GM19463 (cell line): ENCODE measurements around the gene TSEN2.
"Not testable (repeated sequence)": the region's sequence is repeated elsewhere in the genome, so short reads cannot be mapped to it uniquely, and the experiment has no call there.

ENCODE experiments used
- ATAC-seq: cut with Tn5 transposase; IDR thresholded peaks from one replicate; pipeline ENCODE4 v1.9.1; 2021; ENCODE audit warnings: mild to moderate bottlenecking, moderate library complexity; ENCODE audit not compliant: unreplicated experiment

Gene TSEN2

DNA sequence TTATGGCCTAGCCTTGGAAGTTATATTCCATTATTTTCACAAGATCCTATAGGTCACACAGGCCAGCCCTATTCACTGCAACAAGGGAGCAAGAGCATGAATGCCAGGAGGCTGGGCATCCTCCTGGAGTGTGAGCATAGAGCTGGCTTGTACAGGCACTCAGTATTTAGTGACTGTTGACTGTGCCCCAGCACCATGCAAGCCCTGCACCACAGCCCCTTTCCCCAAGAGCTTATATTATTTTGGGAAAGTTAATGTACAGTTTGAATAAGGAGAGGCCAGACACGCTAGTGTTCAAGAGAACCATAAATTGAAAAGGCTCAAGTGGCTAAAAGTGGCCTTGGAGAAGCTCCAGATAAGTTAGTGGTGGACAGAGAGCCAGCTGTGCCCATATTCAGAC lies 32.3 kb upstream of the TSEN2 start:
- ATAC-seq = no peak

DNA sequence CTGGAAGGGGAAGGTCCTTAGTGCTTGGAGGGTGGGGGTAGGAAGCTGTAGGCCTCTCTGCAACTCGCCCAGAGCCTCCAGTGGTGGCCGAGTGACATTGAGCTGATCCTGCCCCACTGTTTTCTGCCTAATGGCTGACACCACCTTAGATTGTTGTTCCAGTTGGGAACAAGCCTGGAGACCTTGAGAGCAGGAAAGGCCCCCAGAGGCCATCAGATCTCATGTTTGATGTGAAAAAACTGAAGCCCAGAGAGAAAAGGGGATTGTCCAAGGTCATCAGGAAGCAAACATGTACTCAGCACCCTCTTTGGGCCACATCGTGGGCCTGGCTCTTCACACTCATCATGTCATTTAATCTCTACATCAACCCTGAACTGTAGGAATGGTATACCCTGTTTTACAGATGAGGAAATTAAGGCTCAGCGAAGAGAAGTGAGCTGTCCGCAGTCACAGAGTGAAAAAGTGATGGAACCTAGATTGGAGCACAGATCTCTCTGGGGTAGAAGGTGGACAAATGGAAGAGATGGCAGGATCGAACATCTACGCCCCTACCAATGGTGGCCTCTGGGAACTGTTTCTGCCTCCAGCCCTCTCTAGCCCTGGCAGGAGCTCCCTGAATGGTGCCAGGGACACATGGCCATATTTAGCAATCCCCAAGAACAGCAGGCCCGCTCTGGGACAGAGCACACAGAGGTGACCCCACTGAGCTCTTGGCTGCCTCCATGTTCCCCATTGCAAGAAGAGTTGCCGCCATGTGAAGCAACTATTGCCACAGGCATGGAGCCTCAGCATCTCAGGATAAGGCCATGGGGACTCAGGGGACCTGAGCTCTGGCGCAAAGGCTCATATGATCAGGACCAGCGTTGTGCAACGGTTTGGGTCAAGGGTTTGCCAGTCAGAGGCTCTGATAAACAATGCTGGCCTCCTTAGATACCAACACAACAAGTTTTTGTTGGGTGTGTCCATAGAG lies 31.6 kb upstream of the TSEN2 start:
- ATAC-seq = no peak

DNA sequence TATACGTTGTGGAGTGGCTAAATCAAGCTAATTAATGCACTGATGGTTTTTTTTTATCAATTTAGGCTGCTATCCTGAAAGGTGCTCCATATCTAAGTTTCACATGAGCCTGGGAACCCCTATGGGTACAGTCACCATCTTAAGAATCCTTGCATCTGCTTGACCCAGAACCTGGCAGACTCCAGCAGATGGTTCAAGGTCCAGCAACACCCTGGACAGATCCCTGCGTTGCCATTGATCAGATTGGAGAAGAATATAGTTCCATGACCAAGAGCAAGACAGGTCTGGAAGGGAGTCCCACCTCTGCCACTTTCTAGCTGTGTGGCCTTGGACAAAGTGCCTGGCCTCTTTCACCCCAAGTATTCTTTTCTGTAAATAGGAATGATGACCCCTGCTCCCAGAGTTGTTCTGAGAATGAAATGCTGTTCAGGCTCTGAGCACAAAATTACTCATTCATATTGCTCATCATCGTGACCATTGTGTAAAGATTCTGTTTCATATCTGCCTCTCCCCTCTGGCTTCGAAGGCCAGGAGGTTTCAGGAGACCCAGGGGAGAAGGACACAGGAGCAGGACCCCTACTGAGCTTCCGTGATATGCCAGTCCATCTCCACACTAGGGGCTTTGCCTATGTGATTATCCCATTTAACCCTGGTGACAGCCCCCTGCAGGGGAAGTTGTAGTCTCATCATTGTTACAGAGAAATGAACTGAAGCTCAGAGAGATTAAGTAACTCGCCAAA lies 30.0 kb upstream of the TSEN2 start:
- no peak for ATAC-seq

DNA sequence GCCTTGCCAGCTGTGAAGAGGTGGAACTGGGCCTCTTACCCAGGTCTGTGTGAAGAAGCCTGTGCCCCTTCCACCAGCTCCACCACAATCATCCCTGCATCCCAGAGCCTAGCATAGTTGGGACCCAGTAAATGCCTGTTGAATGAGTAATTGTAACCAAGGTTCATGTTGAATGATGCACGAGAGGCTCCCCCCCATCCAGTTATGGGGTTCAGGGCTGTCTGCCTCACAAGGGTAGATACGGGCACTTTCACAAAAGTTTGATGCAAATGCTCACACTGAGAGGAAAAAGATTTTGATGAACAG lies 29.5 kb upstream of the TSEN2 start:
- no peak for ATAC-seq

DNA sequence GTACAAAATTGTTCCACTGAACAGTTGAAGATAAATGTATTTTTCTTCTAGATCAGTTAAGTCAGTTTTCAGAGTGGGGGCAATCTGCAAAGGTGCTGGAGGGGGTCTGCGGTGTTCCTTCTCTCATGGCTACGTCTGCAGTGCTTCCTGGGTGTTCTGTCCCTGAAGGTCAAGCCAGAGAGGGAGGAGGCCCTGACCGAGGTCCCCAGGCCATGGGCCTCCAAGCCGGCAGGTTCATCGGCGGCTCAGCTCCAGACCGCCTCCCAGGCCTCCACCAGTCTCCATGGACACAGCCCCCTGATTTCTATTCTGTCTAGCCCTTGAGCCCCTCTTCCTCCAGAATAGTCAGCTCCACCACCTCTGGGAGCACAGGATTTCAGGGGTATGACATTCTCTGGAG lies 28.5 kb upstream of the TSEN2 start:
- ATAC-seq = no peak

DNA sequence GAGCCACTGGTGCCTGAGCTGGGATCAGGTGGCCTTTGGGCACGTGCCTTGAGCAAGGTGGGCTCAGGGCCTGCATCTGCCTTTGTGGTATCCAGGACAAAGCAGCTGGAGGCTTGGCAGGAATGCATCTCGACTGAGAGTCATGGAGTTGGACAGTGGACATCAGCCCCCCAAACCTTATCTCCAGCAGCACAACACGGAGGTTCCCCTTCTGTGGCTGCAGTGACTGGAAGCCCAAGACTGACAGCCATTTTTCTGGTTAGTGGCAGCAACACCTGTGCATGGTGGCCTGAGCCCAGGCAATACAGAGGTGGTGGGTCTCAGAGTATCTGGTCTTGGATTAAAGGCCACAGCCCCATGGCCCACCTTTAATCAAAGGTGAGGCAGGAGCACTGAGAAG lies 27.8 kb upstream of the TSEN2 start:
- ATAC-seq = no peak

DNA sequence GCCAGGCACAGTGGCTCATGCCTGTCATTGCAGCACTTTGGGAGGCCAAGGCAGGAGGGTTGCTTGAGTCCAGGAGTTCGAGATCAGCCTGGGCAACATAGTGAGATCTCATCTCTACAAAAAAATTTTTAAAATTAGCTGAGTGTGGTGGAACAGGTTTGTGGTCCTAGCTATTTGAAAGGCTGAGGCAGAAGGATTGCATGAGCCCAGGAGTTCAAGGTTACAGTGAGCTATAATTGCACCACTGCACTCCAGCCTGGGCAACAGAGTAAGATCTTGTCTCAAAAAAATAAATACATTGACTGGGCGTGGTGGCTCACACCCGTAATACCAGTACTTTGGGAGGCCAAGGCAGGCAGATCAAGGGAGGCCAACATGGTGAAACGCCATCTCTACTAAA lies 26.9 kb upstream of the TSEN2 start:
- ATAC-seq = not testable (repeated sequence)

DNA sequence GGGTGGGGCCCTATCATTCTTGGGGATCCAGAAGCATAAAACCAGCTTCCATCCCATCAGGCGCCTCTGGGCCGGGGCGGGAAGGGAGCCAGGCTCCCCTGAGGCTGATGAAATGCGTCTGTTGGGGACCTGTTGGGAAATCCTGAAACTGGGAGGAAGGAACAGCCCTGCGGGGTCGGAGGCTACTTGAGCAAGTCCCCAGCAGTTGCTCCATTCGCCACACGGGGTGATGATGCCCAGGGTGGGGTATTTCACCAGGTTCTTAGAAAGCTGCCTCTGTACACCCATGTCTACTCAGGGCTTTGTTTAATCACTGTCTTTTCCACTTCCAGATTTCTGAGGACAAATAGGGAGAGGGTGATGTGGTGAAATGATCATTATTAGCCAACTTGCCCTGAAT lies 25.4 kb upstream of the TSEN2 start:
- ATAC-seq = no peak

DNA sequence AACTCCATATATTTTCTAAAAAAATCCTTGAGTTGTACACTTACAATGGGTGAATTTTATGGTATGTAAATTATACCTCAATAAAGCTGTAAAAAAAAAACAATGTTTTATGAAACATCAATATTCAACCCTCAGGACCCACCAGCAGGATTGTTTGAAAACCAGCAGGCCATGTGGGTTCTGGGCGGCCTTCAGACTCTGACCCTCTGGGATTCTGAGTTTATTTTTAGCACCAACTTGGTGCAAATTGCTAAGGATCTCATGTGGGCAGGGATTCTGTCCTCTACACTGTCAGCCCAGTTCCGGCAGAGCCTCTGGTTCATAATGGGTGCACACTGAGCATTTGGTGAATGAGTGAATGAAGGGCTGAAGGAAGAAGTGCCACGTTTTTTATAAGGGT lies 24.2 kb upstream of the TSEN2 start:
- no peak for ATAC-seq

DNA sequence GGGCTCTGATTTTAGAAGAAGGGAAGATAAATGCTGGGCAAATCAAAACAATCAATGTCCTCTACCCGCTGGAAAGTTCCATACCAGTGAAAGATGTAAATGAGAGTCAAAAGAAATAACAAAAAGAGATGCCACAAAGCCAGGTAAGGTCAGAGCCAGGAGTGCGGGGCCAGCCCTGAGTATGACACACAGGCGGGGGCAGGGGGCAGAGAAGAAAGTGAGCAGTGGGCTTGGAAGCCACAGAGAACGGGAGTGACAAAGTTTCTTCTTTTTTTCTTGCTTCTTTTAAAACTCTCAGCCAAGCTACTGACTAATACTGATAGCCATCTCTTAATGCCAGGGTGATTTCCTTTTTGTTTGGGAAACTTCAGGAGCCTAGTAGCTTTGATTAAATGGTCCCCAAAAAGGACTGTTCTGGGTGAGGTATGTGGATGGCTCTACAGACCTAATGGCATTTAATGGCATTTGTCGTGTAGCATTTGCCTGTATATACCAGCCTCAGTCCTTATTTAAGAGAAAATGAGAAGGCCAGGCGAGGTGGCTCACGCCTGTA lies 23.1 kb upstream of the TSEN2 start:
- no peak for ATAC-seq

DNA sequence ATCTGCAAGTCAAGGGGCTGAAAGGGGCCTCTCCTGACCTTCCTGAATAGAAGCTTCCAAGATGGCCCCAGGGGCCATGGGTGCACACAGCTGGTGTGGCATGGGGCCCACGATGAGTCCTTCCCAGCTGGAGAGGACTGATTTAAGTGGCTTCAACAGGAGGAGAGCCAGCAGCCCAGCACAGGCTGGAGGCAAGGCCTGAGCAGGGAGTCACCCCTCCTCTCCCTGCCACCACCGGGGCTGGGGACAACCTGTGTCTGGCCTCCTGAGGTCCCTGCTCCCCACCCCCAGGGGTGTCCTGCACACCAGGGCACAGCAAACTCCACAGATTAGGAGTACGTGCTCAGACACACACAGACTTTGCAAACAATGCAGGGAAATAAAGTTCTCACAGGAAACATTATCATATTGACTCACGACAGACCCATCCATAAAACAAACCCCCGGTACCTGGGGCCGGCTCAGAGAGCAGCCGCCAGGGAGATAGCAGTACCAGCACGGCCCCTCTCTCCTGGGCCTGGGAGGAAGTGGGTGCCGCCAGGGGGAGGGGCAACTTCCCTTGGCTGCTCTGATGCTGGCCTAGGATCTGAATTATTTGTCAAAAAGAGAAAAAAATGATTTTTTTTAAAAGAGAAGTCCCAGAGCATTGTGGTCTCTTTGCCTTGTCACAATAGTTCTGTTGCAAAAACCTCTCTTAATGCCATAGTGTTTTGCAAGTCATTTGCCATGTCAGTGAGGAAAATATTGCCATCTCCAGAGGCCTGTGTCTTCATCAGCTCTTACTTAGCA lies 21.9 kb upstream of the TSEN2 start:
- ATAC-seq = no peak

DNA sequence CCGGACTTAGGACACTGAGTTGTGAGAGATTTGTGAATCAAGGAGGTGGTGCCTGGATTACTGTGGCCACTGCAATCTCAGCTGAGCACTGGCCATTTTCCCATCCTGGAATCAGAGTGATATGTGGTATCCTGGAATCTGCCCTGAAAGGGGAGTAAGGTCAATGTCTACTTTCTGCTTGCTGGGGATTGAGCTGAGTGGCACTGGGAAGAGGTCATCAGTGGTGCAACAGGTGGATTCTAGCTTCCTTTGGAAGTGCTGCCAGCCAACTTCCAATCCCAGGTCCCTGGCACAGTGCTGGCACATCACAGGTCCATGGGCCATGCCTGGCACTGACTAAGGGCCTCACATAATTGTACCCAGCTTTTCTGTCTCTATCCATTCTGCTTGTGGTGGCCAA lies 20.6 kb upstream of the TSEN2 start:
- ATAC-seq = no peak

DNA sequence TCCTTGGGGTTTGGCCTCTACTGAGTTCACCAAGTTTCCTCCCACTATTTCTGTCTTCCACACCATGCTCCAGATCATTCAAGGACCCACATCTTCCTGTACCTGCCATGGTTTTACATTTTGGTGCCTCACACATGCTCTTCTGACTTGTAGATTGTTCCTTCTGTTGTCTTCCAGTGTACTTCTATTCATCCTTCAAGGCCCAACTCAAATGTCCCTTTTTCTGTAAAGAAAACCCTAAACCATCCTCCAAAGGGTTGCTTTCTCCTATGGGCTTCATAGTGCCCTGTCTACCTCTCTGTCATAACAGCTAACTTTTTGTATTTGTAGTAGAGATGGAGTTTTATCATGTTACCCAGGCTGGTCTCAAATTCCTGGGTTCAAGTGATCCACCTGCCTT lies 20.1 kb upstream of the TSEN2 start:
- ATAC-seq = no peak

DNA sequence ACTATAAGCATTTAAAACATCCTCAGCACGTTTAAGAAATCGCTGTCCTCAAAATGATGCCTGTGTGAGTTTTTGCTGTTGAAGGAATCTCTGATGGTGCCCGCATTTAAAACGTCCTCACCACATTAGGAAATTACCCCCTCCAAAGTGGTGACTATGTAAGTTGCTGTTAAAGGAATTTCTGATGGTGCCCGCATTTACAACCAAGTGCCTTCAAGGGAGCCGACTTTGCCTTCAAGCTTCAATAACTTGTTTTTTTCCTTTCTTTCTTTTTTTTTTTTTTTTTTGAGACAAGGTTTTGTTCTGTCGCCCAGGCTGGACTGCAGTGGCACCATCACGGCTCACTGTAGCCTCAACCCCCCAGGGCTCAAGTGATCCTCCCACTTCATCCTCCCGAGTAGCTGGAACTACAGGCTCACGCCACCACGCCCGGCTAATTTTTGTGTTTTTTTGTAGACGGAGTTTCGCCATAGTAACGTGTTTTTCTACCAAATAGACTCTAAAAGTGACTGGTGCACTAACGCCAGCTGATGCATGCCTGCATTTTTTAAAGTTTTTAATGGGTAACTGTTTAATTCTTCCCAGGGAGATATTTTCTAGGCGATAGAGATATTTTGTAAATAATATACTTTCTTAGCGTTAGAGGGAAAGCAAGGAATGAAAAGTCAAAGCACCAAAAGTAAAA lies 19.0 kb upstream of the TSEN2 start:
- ATAC-seq = no peak

DNA sequence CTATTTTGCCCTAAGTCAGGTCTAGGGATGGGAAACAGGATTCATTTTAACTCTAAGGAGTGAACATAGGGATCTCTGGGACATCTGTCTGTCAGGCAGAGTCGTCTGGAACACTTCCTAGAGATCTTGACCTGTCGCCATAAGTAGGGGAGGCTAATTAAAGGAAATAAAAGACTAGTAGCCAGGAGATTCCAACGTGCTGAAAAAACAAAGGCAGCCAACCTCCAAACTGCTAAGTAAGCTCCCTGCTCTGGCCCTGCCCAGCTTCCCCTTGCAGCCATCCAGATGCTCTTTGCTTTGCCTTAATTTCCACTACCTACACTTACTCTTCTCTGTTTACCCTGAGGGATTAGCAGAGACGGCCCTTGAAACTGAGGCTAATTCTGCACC lies 18.4 kb upstream of the TSEN2 start:
- no peak for ATAC-seq

DNA sequence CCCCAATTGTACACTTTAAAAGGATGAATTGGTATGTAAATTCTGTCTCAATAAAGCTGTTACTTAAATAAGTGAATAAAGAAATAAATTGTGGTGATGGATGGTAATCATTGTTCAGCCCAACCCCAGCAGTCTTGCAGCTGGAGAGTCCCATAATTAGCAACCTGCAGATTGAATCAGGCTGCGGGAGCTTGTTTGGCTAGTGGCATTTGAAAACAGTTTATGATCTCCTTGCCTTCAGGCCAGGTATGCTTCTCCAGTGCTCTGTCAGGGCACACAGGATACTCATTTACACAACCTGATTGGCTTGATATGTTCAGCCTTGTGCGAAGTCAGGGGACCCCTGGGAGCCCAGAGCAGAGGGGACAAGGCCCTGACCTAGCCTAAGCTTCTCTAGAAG lies 16.5 kb upstream of the TSEN2 start:
- ATAC-seq = no peak

DNA sequence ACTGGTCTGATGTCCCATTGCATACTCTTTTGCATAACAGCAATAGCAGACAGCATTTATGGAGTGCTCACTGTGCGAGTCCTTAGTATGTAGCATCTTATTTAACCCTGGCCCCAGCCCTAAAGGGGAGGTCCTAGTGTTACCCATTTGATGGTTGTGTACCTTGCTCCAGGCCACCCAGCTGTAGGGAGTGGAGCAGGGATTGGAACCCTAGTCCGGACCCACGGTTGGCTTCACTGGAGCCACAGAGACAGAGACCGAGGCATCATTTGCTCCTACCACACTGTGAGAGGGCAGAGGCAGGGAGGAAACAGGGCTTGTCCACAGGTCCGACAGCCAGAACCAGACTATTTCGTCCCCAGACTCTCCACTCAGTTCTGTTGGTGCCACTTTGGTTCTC lies 16.0 kb upstream of the TSEN2 start:
- no peak for ATAC-seq

DNA sequence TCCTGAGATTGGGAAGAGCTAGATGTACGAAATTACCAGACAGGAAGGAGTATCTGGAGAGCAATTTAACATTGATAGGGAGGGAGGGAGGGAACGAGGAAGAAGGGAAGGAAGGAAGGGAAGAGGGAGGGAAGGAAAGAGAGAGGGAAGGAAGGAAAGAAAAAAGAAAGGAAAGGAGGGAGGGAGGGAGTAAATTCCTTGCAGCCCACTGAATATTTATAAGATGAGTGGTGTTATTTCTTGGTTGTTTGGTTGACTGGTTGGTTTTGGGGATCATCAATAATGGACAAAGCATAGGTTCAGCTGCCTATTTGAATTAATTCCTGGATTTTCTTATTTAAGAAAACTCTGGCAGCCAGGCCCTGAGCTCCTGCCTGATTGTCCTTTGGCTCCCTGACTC lies 15.5 kb upstream of the TSEN2 start:
- no peak for ATAC-seq

DNA sequence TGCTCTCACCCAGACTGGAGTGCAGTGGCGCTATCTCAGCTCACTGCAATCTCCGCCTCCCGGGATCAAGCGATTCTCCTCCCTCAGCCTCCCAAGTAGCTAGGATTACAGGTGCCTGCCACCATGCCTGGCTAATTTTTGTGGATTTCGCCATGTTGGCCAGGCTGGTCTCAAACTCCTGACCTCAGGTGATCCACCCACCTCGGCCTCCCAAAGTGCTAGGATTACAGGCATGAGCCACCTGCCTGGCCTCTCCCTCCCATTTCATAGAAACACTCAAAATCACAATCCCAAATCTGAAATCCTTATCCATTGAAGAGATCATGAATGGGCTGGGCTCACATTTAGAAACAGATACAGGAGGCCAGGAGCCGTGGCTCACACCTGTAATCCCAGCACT lies 15.1 kb upstream of the TSEN2 start:
- not testable (repeated sequence) for ATAC-seq

DNA sequence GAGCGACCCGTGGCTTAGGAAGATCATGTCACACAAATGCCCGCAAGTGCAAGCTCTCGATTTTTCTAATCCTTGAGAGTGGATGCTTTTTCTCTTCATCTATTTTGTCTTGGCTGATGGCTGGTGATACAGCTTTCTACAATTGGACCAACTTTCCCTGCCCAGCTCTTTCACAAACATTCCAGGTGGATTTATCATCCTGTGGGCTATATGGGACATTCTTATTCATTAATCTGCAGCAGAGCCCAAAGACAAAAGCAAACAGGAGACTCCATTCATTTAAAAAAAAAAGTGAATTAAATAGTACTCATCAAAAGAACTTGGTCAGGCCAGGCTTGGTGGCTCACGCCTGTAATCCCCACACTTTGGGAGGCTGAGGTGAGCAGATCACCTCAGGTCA lies 14.2 kb upstream of the TSEN2 start:
- no peak for ATAC-seq

DNA sequence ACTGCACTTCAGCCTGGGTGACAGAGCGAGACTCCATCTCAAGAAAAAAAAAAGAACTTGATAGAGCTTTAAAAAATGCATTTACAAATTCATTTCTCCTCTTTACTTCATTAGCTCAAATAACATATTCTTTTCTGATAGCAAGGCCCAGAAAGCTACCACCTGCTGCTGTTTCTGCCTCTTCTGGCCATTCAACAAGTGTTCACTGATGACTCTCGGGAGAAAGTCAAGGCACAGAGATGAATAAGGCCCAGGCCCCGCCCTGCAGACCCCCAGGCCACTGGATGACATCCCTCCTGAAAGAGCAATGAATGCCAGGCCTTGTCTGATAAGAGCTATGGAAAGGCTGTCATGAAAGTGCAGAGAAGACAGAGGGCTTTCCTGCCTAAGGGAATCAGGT lies 13.6 kb upstream of the TSEN2 start:
- no peak for ATAC-seq
